ENCODE data around the gene ALG11.

DNA sequence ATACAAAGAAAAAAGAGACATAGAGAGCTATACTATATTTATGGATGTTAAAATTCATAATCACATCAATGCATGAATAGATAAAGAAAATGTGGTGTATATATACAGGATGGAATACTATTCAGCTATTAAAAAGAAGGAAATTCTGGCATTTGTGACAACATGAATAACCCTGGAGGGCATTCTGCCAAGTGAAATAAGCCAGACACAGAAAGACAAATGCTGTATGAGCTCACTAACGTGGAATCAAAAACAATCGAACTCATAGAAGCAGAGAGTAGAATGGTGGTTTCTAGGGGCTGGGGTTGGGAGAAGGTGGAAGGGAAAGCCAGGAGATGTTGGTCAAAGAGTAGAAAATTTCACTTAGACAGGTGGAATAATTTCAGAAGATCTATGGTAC, 36.3 kb downstream of the ALG11 start:
- TF ChIP-seq, protein P1, sequence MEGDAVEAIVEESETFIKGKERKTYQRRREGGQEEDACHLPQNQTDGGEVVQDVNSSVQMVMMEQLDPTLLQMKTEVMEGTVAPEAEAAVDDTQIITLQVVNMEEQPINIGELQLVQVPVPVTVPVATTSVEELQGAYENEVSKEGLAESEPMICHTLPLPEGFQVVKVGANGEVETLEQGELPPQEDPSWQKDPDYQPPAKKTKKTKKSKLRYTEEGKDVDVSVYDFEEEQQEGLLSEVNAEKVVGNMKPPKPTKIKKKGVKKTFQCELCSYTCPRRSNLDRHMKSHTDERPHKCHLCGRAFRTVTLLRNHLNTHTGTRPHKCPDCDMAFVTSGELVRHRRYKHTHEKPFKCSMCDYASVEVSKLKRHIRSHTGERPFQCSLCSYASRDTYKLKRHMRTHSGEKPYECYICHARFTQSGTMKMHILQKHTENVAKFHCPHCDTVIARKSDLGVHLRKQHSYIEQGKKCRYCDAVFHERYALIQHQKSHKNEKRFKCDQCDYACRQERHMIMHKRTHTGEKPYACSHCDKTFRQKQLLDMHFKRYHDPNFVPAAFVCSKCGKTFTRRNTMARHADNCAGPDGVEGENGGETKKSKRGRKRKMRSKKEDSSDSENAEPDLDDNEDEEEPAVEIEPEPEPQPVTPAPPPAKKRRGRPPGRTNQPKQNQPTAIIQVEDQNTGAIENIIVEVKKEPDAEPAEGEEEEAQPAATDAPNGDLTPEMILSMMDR (IDR thresholded peaks at IDR 0.05) = no peak
- TF ChIP-seq EZH2 (IDR thresholded peaks at IDR 0.05) (no peak), EZH2phosphoT487 (IDR thresholded peaks at IDR 0.05) (no peak)
